ENCODE results near the gene ARID5A. TPM values are rescaled to one million over a fixed set of nuclear protein-coding genes. Genes with fewer than 3 reads are reported as not detected.
A peak's percentile ranks its signal among the peaks of the same experiment; 100 is the strongest.

Gene ARID5A
- total and polyA plus RNA-seq, 10 of the 15 experiments (the other 5 are each of a cell fraction or from before 2014, with no cell fraction given), result 0.76 to 87.1 (median 37.6) TPM

- H3K9ac ChIP-seq (ENCODE audit: control insufficient read depth, insufficient read depth, low read length), result no peak overlapping the region
- ChIA-PET RAD21 (ENCODE audit: unreplicated experiment) (interaction anchor here (1.0 kb wide), 1 partner anchor 22 kb away, joined by 4 read pairs; no protein-coding TSS in a partner anchor), POLR2A (no interaction called here), SMC1A (ENCODE audit: uncharacterized antibody, unreplicated experiment) (no interaction called here), CTCF (no interaction called here)
- no peak overlapping the region for H3K27ac ChIP-seq (ENCODE audit: control insufficient read depth, insufficient read depth)
- 93% methylated on average over 42 of the region's 61 CpGs for WGBS (ENCODE audit: insufficient coverage, insufficient replicate concordance, low lambda C conversion rate, missing lambda C conversion rate)
- BruUV-seq (replicated peaks), result no TSS peak
- H3K4me2 ChIP-seq (ENCODE audit: control insufficient read depth, insufficient read depth), result no peak overlapping the region
- H3K36me3 ChIP-seq (ENCODE audit: control insufficient read depth in 2 of 2, insufficient read depth in 2 of 2, low read length in 1 of 2), result peaks cover 20 to 43% of the 10 kb centered on the region in 2 experiments
- no peak for DNase-seq (ENCODE audit: low read depth, low spot score)
- H3K79me2 ChIP-seq (ENCODE audit: control insufficient read depth, insufficient read depth, low read length), result peaks cover 15% of the 10 kb centered on the region
- no peak overlapping the region for H2AFZ ChIP-seq (ENCODE audit: control insufficient read depth, low read depth, low read length)
- intact Hi-C loops (cut with micrococcal nuclease; ENCODE audit: unreplicated experiment), result no loop called here
- in situ Hi-C loops (cut with MboI), result no loop called here
- H4K20me1 ChIP-seq (ENCODE audit: control insufficient read depth, insufficient read depth), result peaks cover 9% of the 10 kb centered on the region
- TF ChIP-seq POLR2AphosphoS5 (IDR thresholded peaks at IDR 0.05; ENCODE audit: low read length) (0 out of 2 replicates have a peak, but pooled peaks have one; percentile 56), ZZZ3 (IDR thresholded peaks at IDR 0.05; ENCODE audit: control insufficient read depth, insufficient read length, low read depth) (no peak), POLR2A (IDR thresholded peaks at IDR 0.05; ENCODE audit: low read depth, low read length) (peak; percentile 55; the same call in 1 of the 2 replicates)
- peaks cover 4% of the 10 kb centered on the region for H3K4me1 ChIP-seq (ENCODE audit: control insufficient read depth, insufficient read depth, low read length)
- ATAC-seq, result no peak
- no peaks in the 10 kb centered on the region for H3K9me3 ChIP-seq (replicated peaks; ENCODE audit: control insufficient read depth, insufficient read depth, low read length)
- no peaks in the 10 kb centered on the region for H3K27me3 ChIP-seq (replicated peaks in 1 of 2; ENCODE audit: control insufficient read depth in 2 of 2, insufficient read depth in 2 of 2, low read length in 1 of 2)
- FAIRE-seq, result no peak
- H3K4me3 ChIP-seq, result no peak overlapping the region
Measured at GRCh38 chr2:96549967-96550786, 13.6 kb downstream of the ARID5A start.

GRCh38 chr2:96550787-96551604, 14.4 kb downstream of the ARID5A start:
- no peak for FAIRE-seq
- Histone ChIP-seq H2AFZ (ENCODE audit: control insufficient read depth, low read depth, low read length) (no peak overlapping the region), H3K79me2 (ENCODE audit: control insufficient read depth, insufficient read depth, low read length) (peaks cover 11% of the 10 kb centered on the region), H3K9ac (ENCODE audit: control insufficient read depth, insufficient read depth, low read length) (no peak overlapping the region), H3K27me3 (replicated peaks in 1 of 2; ENCODE audit: control insufficient read depth in 2 of 2, insufficient read depth in 2 of 2, low read length in 1 of 2) (no peaks in the 10 kb centered on the region), H3K36me3 (ENCODE audit: control insufficient read depth in 2 of 2, insufficient read depth in 2 of 2, low read length in 1 of 2) (peaks cover 16 to 43% of the 10 kb centered on the region in 2 experiments), H3K4me1 (ENCODE audit: control insufficient read depth, insufficient read depth, low read length) (peaks cover 4% of the 10 kb centered on the region), H3K27ac (ENCODE audit: control insufficient read depth, insufficient read depth) (no peak overlapping the region), H3K4me2 (ENCODE audit: control insufficient read depth, insufficient read depth) (no peak overlapping the region), H3K4me3 (no peak overlapping the region), H3K9me3 (replicated peaks; ENCODE audit: control insufficient read depth, insufficient read depth, low read length) (no peaks in the 10 kb centered on the region), H4K20me1 (ENCODE audit: control insufficient read depth, insufficient read depth) (peaks cover 8% of the 10 kb centered on the region)
- TSS peak; percentile 30 for BruUV-seq (replicated peaks)
- DNase-seq (ENCODE audit: low read depth, low spot score), result no peak
- no peak for ATAC-seq
- POLR2A ChIA-PET, result interaction anchor here (1.2 kb wide), 1 partner anchor 11 kb away, joined by 3 read pairs; no protein-coding TSS in a partner anchor
- 81% methylated on average over 14 of the region's 14 CpGs for WGBS (ENCODE audit: insufficient coverage, insufficient replicate concordance, low lambda C conversion rate, missing lambda C conversion rate)
- SMC1A ChIA-PET (ENCODE audit: uncharacterized antibody, unreplicated experiment), result no interaction called here
- RAD21 ChIA-PET (ENCODE audit: unreplicated experiment), result no interaction called here
- intact Hi-C loops (cut with micrococcal nuclease; ENCODE audit: unreplicated experiment) (no loop called here), in situ Hi-C loops (cut with MboI) (no loop called here)
- CTCF ChIA-PET, result no interaction called here
- TF ChIP-seq CHD4 (IDR thresholded peaks at IDR 0.05) (no peak), CHD2 (IDR thresholded peaks at IDR 0.05; ENCODE audit: borderline replicate concordance, low read depth, low read length) (no peak), PBX3 (IDR thresholded peaks at IDR 0.05; ENCODE audit: insufficient replicate concordance, low read depth, low read length) (no peak), POLR2AphosphoS5 (IDR thresholded peaks at IDR 0.05; ENCODE audit: low read length) (peak; percentile 24; the same call in 1 of the 2 replicates)

Data from GM12878 (cell line).